HFF-Myc (cell line): Measurements from ENCODE around the gene GRN.
"Not testable (repeated sequence)": the region's sequence is repeated elsewhere in the genome, so short reads cannot be mapped to it uniquely, and the experiment has no call there.

Experiments used
- DNase-seq: peaks from one replicate; pipeline ENCODE4 v3.0.0-alpha.2; 2011; ENCODE audit warnings: low read depth; ENCODE audit errors: extremely low read depth
- H3K4me3 ChIP-seq: replicated peaks from 2 replicates; pipeline ENCODE4 v1.5.1; 2011; ENCODE audit warnings: low read depth, mild to moderate bottlenecking, control low read depth, low read length
- CTCF ChIP-seq: IDR thresholded peaks from 2 replicates; pipeline ENCODE4 v1.5.1; 2012; ENCODE audit warnings: mild to moderate bottlenecking, low read depth, low read length, control low read depth; ENCODE audit errors: missing control alignments

Gene GRN

DNA sequence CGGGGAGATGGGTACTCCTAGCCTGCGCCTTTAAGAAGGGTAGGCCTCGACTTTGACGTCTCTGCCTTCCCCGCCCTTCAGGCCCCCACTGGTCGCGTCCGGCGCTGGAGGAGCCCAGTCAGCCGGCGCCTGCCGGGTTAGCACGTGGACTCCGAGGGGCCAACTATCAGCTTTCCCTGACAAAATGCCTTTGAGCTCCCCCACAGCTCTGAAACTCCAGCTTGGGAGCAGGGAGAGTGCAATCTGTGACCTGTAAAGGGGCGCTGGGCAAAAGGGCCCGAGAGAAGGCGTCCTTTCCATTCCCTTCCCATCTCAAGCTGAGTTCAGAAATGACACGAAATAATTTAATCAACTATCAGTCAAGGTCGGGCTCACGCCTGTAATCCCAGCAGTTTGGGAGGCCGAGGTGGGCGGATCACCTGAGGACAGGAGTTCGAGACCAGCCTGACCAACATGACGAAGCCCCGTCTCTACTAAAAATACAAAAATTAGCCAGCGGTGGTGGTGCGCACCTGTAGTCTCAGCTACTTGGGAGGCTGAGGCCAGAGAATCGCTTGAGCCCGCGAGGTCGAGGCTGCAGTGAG lies 18.1 kb upstream of the GRN start:
- no peak for TF ChIP-seq CTCF
- no peak overlapping the region for H3K4me3 ChIP-seq
- DNase-seq = peak; percentile 91

- no peak for TF ChIP-seq CTCF
- no peak for DNase-seq
- no peak overlapping the region for H3K4me3 ChIP-seq
Measured at GRCh38 chr17:44327715-44328449, 17.2 kb upstream of the GRN start.

DNA sequence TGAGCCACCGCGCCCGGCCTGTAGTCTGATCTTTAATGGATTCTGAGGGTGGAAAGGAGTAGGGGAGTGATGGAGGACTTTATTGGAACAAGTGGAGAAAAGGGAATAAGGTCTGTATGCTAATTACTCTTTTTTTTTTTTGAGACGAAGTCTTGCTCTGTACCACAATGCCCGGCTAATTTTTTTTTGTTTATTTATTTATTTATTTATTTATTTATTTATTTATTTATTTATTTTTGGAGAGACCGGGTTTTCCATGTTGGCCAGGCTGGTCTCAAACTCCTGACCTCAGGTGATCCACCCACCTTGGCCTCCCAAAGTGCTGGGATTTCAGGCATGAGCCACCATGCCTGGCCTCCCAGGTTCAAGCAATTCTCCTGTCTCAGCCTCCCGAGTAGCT lies 15.6 kb upstream of the GRN start:
- H3K4me3 ChIP-seq, DNase-seq: not testable (repeated sequence)

GRCh38 chr17:44330263-44330662 lies 14.8 kb upstream of the GRN start:
- not testable (repeated sequence) for DNase-seq, H3K4me3 ChIP-seq

DNA sequence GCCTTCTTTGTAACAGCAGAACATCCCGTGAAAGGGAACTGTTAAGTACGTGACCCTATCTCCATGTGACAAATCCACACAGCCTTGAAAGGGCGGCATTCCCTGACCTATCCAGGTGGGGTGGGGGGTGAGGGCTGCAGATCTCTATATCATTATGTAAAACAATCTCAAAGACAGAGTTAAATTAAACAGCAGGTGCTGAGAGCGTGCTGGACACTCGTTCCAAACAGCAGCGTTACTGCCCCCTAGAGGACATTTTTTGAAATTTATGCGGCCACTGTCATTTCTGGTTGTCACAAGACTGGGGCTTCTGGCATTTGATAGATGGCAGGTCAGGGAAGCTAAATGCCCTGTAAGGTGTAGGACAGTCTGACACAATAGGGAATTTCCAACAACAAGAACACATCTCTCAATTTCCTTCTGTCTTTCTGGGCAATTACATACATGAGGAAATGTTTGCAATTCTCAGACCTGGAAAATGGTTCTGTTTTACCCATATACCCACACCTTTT lies 13.8 kb upstream of the GRN start:
- peak; percentile 71 for DNase-seq
- H3K4me3 ChIP-seq = no peak overlapping the region
- peak; percentile 79 for TF ChIP-seq CTCF

DNA sequence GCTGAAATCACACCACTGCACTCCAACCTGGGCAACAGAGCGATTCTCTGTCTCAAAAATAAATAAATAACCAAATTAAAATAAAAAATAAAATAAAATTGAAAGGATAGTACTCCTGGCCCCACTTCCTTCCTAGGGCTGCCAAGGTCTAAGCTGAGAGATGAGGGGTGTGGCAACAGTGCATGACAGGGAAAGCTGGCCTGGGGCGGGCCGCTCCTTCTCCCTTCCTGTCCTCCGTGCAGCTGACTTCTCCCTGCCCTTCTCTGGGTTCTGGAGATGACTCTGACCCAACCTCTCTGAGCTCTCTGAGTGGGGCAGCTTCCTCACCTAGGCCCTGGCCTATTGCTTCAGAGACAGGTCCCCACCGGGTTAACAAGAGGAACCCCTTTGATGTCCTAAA lies 11.7 kb upstream of the GRN start:
- no peak overlapping the region for H3K4me3 ChIP-seq
- no peak for DNase-seq
- TF ChIP-seq CTCF = no peak

DNA sequence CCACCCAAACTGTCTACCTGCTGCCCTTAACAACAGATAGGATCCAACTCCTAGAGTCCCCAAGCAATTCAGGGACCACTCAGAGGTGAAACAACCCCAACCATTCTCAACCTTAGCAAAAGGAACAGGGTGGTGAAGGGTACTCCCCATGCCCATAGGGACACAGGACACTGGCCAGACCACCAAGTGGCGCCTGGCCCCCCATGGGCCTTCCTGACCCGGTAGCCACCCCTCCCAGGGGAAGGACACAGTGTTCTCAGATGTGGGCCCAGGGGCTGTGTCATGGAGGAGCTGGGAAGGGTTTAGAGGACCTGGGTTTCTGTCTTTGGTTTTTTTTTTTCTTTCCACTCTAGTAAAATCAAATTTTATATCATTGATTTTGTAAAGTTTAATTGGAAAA lies 10.8 kb upstream of the GRN start:
- TF ChIP-seq CTCF = no peak
- DNase-seq = no peak

DNA sequence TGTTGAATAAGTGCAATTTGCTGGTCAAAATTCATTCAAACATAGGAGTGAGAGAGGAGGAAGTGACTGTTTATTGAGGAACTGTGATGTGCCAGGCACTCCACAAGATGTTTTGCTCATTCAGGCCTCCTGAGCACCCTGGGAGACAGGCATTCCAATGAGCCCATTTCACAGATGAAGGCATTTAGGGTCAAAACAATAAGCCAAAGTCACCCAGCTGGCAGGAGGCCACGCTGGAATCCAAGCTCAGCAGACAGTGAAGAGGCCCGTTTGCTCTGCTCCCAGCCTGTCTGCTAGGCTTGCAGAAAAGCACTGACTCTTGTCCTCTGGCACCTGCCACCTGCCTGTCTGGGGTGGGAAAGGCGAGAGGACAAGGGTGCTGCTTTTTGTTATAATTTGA lies 10.4 kb upstream of the GRN start:
- TF ChIP-seq CTCF = no peak
- no peak for DNase-seq
- no peak overlapping the region for H3K4me3 ChIP-seq

More for the DNA sequence above, 10.8 kb upstream of the GRN start:
- H3K4me3 ChIP-seq = no peak overlapping the region
